SK-N-DZ (cell line): Measurements from ENCODE around the gene PCGF5.
"Not testable (repeated sequence)": the region's sequence is repeated elsewhere in the genome, so short reads cannot be mapped to it uniquely, and the experiment has no call there.

ENCODE experiments used
- DNase-seq: peaks from one replicate; pipeline ENCODE4 v3.0.0-alpha.2; 2015; ENCODE audit warnings: low spot score

The PCGF5 gene

GRCh38 chr10:91284486-91285090 lies 64.1 kb downstream of the PCGF5 start:
- no peak for DNase-seq

DNA sequence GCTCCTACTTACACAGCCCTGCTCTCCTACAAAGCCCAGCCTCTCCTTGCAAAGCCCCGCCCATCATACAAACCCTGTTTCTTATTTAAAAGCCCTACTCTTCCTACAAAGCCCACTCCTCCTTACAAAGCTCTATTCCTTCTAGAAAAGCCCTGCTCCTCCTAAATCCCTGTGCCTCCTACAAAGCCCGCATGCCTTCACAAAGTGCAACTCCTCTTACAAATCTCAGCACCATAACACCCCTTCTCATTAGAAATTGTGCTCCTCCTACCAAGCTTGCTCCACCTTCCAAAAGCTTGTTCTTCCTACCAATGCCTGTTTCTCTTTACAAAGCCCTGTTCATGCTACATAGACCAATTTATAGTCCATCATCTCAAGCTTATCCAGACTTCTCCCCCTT lies 66.1 kb downstream of the PCGF5 start:
- DNase-seq, result no peak

DNA sequence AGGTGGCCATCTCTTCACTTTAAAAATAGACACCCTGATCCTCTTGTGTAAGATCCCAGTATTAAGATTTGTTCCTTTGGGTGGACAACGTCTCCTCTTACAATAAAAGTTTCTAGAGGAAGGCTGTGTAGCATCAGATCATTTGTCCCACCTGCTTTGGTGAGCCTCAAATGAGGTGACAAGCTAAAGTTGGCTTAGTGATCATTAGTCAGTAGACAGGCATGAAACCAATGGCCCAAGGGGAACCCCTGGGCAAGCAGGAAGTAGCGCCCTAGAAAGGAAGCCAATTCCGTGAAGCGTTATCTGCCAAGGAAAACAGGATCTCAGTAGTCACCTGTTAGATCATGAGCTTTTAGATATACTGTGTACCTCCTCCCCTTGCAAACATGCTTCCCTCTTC lies 66.8 kb downstream of the PCGF5 start:
- DNase-seq, result no peak

DNA sequence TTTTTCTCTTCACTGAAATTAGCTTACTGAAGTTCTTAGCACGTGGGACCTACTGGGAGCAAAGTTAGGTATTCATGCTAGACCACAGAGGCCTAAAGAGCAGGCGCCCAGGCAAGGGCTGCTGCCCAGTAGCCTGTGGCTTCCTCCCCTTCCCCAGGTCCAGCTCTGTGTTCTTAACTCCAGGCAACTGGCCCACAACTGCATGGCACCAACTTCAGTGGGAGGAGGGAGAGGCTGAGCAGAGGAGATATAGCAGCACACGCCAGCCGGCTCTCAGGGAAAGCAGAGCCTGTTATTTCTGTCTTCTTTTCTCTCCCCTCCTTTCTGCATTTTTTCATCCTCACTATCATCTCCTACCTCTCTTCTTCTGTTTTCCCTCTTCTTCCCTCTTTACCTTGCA lies 67.4 kb downstream of the PCGF5 start:
- no peak for DNase-seq

- DNase-seq, result peak; percentile 48
Measured at GRCh38 chr10:91289305-91289704, 68.8 kb downstream of the PCGF5 start.

DNA sequence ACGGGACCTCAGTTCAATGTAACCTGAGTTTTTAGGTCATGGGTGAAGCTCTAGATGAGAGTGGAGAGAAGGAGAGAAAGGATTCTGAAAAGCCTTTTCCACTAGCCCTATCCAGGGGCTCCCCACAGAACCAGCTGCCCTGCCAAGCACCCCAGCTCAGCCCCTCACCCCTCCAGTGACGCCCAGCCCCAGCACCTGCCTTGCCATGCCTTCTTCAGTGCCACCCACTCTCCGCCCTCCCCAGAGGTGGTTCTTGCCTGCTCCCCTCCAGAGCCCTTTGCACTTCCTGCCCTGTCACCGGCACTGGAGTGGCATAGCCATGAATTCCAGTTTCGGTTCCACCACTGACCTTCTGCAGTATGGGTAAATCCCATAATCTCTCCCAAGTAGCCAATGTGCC lies 70.1 kb downstream of the PCGF5 start:
- DNase-seq, result no peak

DNA sequence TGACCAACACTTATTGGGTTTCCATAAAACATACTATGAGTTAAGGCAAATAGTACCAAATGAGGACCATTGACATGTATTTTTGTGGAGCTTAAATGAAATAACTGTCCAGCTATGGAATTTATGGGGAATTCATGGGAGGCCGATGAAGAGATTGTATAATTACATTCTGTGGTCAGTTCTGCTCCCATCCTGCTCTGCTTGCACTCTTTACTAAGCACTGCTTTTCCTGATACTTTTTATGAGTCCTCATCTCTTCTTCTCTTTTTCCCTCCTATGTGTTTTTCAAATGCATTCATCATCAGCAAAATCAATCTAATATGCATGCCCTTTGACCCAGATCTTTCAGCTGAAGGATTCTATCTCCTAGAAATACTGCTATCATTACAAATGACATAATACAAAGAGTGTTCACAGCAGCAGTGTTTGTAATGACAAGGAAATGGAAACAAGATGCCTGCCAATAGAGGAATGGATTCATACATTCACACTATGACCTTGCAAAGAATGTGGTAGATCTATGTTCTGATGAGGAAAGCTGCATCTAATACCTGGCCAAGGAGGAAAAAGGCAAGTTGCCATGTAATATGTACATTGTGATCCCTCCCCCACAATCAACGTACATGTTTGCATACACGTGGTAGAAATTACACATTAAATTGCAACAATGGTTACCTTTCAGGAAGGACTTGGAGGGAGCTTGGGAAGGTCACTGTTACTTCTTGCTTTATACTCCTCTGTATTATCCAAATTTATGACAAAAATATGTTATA lies 73.9 kb downstream of the PCGF5 start:
- DNase-seq, result peak; percentile 38

- DNase-seq, result no peak
Measured at GRCh38 chr10:91295346-91295745, 74.9 kb downstream of the PCGF5 start.

- no peak for DNase-seq
Measured at GRCh38 chr10:91296471-91296870, 76.0 kb downstream of the PCGF5 start.

- DNase-seq, result peak; percentile 85
Measured at GRCh38 chr10:91298224-91298871, 77.9 kb downstream of the PCGF5 start.

DNA sequence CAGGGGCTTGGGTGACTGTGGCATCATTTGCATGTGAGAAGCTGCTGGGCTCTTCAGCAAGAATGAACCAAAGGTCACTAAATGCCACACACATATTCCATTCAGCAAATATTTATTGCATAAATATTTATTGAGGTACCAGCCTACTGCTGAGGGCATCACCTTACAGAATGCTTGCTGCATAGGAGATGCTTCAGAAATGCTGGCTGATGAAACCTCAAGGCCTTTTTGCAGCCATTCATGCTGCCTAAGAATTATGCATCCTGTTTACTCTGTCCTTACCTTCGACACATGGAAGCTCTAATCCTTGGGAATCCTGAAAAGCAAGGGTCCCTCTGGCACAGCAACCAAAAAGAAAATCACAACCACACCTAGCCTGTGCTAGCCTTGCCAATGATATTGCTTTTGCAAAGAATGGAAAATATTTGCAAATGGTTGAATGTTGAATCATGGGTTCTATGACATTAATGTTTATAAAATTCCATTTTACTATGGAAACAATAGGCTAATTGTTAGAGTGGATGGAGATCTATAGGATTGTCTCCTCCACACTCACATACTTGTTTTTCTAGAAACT lies 79.6 kb downstream of the PCGF5 start:
- DNase-seq, result no peak

- not testable (repeated sequence) for DNase-seq
Measured at GRCh38 chr10:91302946-91303345, 82.5 kb downstream of the PCGF5 start.

DNA sequence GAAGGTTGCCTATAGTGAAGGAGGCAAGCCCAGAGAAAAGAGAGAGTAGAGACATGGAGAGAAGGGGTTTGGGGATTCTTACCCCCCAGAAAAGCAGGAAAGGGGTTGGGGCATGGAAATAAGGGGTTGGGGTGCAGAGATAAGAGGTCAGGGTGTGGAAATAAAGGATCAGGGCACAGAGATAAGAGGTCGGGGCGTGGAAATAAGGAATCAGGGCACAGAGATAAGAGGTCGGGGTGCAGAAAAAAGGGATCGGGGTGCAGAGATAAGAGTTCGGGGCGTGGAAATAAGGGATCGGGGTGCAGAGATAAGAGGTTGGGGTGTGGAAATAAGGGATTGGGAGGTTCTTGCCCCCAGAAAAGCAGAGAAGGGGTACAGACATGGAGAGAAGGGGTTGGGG lies 85.5 kb downstream of the PCGF5 start:
- DNase-seq, result not testable (repeated sequence)

- DNase-seq, result no peak
Measured at GRCh38 chr10:91307489-91307888, 87.0 kb downstream of the PCGF5 start.

DNA sequence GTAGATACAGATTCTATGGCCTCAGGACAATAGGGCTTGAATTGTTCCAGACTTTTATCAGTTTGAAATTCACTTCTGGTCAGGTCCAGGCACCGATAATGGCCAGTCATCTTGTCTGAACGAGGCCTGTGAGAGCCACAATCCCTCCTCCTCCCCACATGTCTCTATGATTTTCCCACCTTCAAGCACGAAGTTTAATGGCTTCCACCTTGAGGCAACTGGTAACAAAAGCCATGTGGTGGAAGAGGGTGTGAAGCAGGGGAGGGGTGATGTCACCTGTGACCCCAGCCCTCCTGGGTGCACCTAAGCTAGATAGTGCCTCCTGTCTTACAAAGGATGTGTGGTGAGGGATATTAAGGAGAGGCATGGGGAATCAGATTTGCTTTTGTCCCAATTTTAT lies 89.2 kb downstream of the PCGF5 start:
- no peak for DNase-seq

GRCh38 chr10:91311601-91312381 lies 91.3 kb downstream of the PCGF5 start:
- no peak for DNase-seq

- DNase-seq, result no peak
Measured at GRCh38 chr10:91312382-91312733, 91.9 kb downstream of the PCGF5 start.

GRCh38 chr10:91313796-91314485 lies 93.5 kb downstream of the PCGF5 start:
- peak; percentile 25 for DNase-seq

DNA sequence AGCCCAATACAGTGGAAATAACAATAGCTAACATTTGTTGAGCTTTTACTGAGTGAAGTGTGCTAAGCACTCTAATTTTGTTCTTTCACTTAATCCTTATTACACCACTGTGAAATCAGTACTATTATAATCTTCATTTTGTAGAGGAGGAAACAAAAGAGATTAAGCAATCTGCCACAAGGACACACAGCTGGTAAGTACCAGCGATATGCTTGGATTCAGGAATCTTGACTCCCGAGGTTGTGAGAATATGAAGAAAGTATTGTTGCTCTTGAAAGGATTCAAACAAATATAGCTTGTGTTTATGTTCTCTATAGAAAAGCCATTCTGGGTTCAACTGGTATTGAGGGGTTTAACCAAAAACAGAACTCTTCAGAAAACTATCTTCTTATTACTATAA lies 96.0 kb downstream of the PCGF5 start:
- DNase-seq, result no peak

GRCh38 chr10:91317541-91317940 lies 97.1 kb downstream of the PCGF5 start:
- no peak for DNase-seq

DNA sequence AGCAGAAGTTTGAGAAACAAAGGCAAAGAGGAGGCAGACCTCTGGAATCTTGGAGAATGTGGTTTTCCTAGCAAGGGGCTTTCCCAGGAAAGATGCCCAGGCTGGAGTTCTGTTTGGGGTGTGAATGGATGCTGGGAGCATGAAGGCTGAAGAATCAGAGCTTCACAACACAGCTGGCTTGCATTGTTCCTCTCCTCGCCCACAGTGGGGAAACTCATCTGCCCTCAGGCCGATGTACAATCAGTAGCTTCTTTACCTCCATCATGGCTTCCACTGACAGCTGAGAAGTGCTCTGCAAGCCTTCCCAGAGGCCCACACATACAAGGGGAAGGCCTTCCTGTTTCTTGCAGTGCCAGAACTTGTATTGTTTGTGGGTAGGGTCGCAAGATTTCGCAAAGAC lies 98.9 kb downstream of the PCGF5 start:
- DNase-seq, result no peak
